ENCODE data around the gene EML5.

GRCh38 chr14:88837495-88837894 is 44.7 kb upstream of the EML5 start:
- TF ChIP-seq CTCF (IDR thresholded peaks at IDR 0.05): no peak
- no peak for TF ChIP-seq POLR2AphosphoS5 (IDR thresholded peaks at IDR 0.05)
